ENCODE data around the gene DMXL2. TPM values are rescaled to one million over a fixed set of nuclear protein-coding genes. Genes with fewer than 3 reads are reported as not detected.
A peak's percentile ranks its signal among the peaks of the same experiment; 100 is the strongest.

The DMXL2 gene
- total RNA-seq, 6 experiments from 2014 or later, result 8.8 to 16.1 (median 12.7) TPM

GRCh38 chr15:51620641-51621040 is 1.9 kb downstream of the DMXL2 start:
- H3K9me3 ChIP-seq, result no peaks in the 10 kb centered on the region
- WGBS (ENCODE audit: insufficient coverage, low coverage, low lambda C conversion rate, missing lambda C conversion rate), result 64% methylated on average over 4 of the region's 4 CpGs
- no peak overlapping the region for H3K4me3 ChIP-seq
- peak overlapping the region in 1 of 3 donors; percentile 88 for H3K27ac ChIP-seq
- H3K27me3 ChIP-seq, result no peaks in the 10 kb centered on the region
- H3K4me1 ChIP-seq, result peaks cover 0 to 4% (median 0%) of the 10 kb centered on the region in 4 donors
- intact Hi-C loops (cut with DNase I), result no loop called here
- ATAC-seq (no peak), DNase-seq (no peak)
- TF ChIP-seq CTCF (IDR thresholded peaks at IDR 0.05) (no peak), POLR2A (IDR thresholded peaks at IDR 0.05) (peak; percentile 14)
- H3K36me3 ChIP-seq, result no peaks in the 10 kb centered on the region

- H3K27me3 ChIP-seq, result no peaks in the 10 kb centered on the region
- H3K4me3 ChIP-seq, result no peak overlapping the region
- intact Hi-C loops (cut with DNase I), result no loop called here
- TF ChIP-seq POLR2A (IDR thresholded peaks at IDR 0.05) (no peak), CTCF (IDR thresholded peaks at IDR 0.05) (no peak)
- H3K27ac ChIP-seq, result no peak overlapping the region
- ATAC-seq, result no peak
- no peaks in the 10 kb centered on the region for H3K36me3 ChIP-seq
- no peaks in the 10 kb centered on the region for H3K9me3 ChIP-seq
- H3K4me1 ChIP-seq, result peaks cover 0 to 4% (median 0%) of the 10 kb centered on the region in 4 donors
- DNase-seq, result no peak
- 70% methylated on average over 3 of the region's 3 CpGs for WGBS (ENCODE audit: insufficient coverage, low coverage, low lambda C conversion rate, missing lambda C conversion rate)
Measured at GRCh38 chr15:51620122-51620521, 2.4 kb downstream of the DMXL2 start.

GRCh38 chr15:51619331-51620035 is 3.1 kb downstream of the DMXL2 start:
- ATAC-seq, result no peak
- no peaks in the 10 kb centered on the region for H3K9me3 ChIP-seq
- WGBS (ENCODE audit: insufficient coverage, low coverage, low lambda C conversion rate, missing lambda C conversion rate), result 71% methylated on average over 6 of the region's 6 CpGs

GRCh38 chr15:51617886-51618285 is 4.7 kb downstream of the DMXL2 start:
- no peak overlapping the region for H3K4me3 ChIP-seq
- no peak for ATAC-seq
- intact Hi-C loops (cut with DNase I), result no loop called here

More at GRCh38 chr15:51619331-51620035, 3.1 kb downstream of the DMXL2 start:
- Histone ChIP-seq H3K4me1 (peaks cover 0 to 4% (median 0%) of the 10 kb centered on the region in 4 donors), H3K36me3 (no peaks in the 10 kb centered on the region), H3K4me3 (no peak overlapping the region), H3K27ac (no peak overlapping the region), H3K27me3 (no peaks in the 10 kb centered on the region)
- no peak for DNase-seq
- TF ChIP-seq POLR2A (IDR thresholded peaks at IDR 0.05) (no peak), CTCF (IDR thresholded peaks at IDR 0.05) (no peak)
- intact Hi-C loops (cut with DNase I), result no loop called here

More at GRCh38 chr15:51617886-51618285, 4.7 kb downstream of the DMXL2 start:
- WGBS (ENCODE audit: insufficient coverage, low coverage, low lambda C conversion rate, missing lambda C conversion rate), result 92% methylated on average over 3 of the region's 3 CpGs
- Histone ChIP-seq H3K4me1 (peaks cover 0 to 4% (median 0%) of the 10 kb centered on the region in 4 donors), H3K27ac (no peak overlapping the region), H3K9me3 (no peaks in the 10 kb centered on the region), H3K27me3 (no peaks in the 10 kb centered on the region), H3K36me3 (no peaks in the 10 kb centered on the region)
- no peak for TF ChIP-seq POLR2A (IDR thresholded peaks at IDR 0.05)
- TF ChIP-seq CTCF (IDR thresholded peaks at IDR 0.05), result no peak
- DNase-seq, result no peak
